Keratinocyte (primary cell): ENCODE measurements around the gene INTS1. TPM values are rescaled to one million over a fixed set of nuclear protein-coding genes. Genes with fewer than 3 reads are reported as not detected.

Experiments used
- DNase-seq: peaks from one replicate; pipeline ENCODE4 v3.0.0-alpha.2; 2011; ENCODE audit warnings: low read depth, missing footprints, low spot score
- FAIRE-seq: peaks from 2 replicates; lab custom pipeline; 2011; peaks lifted over from hg19 to GRCh38; lab: Jason Lieb, UNC
- H2AFZ ChIP-seq: 2 replicates; pipeline ENCODE4 v1.6.0; 2012; ENCODE audit warnings: low read length, control low read depth, inconsistent platforms; ENCODE audit not compliant: control insufficient read depth
- H3K27ac ChIP-seq: 2 replicates; pipeline ENCODE4 v1.5.1; 2011; ENCODE audit warnings: low read length; ENCODE audit not compliant: control insufficient read depth, insufficient read depth
- H3K27me3 ChIP-seq: 3 replicates; pipeline ENCODE4 v1.6.0; 2011; ENCODE audit warnings: low read length; ENCODE audit not compliant: control insufficient read depth, insufficient read depth; ENCODE audit errors: extremely low read depth
- H3K36me3 ChIP-seq, 2 experiments: 2 replicates in 1 of 2; 3 replicates in 1 of 2; pipeline ENCODE4 v1.5.1; 2011; ENCODE audit warnings: low read length in 2 of 2, mild to moderate bottlenecking in 1 of 2; ENCODE audit not compliant: control insufficient read depth in 2 of 2, insufficient read depth in 2 of 2; ENCODE audit errors: extremely low read depth in 1 of 2
- H3K4me1 ChIP-seq: 3 replicates; pipeline ENCODE4 v1.5.1; 2011; ENCODE audit warnings: low read length; ENCODE audit not compliant: control insufficient read depth, insufficient read depth; ENCODE audit errors: extremely low read depth
- H3K4me2 ChIP-seq: 3 replicates; pipeline ENCODE4 v1.6.0; 2011; ENCODE audit warnings: low read depth, low read length; ENCODE audit not compliant: control insufficient read depth, insufficient read depth; ENCODE audit errors: extremely low read depth
- H3K4me3 ChIP-seq, 3 experiments: fragments of 200-600 bp in 1 of 3; sonication (generic) in 1 of 3; 2 replicates in 2 of 3; 3 replicates in 1 of 3; pipeline ENCODE4 v1.5.1; 2011 to 2016; ENCODE audit warnings: low read length in 3 of 3, mild to moderate bottlenecking in 3 of 3, control low read depth in 2 of 3, inconsistent platforms in 1 of 3, low read depth in 1 of 3, mixed read lengths in 1 of 3, mixed run types in 1 of 3, moderate library complexity in 1 of 3; ENCODE audit not compliant: control insufficient read depth in 2 of 3, insufficient read depth in 2 of 3; ENCODE audit errors: extremely low read depth in 1 of 3
- H3K79me2 ChIP-seq: 2 replicates; pipeline ENCODE4 v1.6.0; 2012; ENCODE audit warnings: low read length; ENCODE audit not compliant: control insufficient read depth, insufficient read depth
- H3K9ac ChIP-seq: 3 replicates; pipeline ENCODE4 v1.6.0; 2011; ENCODE audit warnings: low read length; ENCODE audit not compliant: control insufficient read depth, insufficient read depth; ENCODE audit errors: extremely low read depth
- H3K9me1 ChIP-seq: 3 replicates; pipeline ENCODE4 v1.6.0; 2011; ENCODE audit warnings: low read length; ENCODE audit not compliant: control insufficient read depth, insufficient read depth; ENCODE audit errors: extremely low read depth
- H3K9me3 ChIP-seq: 2 replicates; pipeline ENCODE4 v1.5.1; 2012; ENCODE audit warnings: low read depth, low read length; ENCODE audit not compliant: control insufficient read depth
- H4K20me1 ChIP-seq: 3 replicates; pipeline ENCODE4 v1.6.0; 2011; ENCODE audit warnings: low read length; ENCODE audit not compliant: control insufficient read depth, insufficient read depth; ENCODE audit errors: extremely low read depth
- EZH2 ChIP-seq: IDR thresholded peaks from one replicate; pipeline ENCODE4 v1.6.1; 2012; ENCODE audit warnings: inconsistent platforms, mild to moderate bottlenecking, low read length, moderate library complexity
- dilution Hi-C: fragments of 300-500 bp; cut with MboI; formaldehyde crosslinking; loops from one replicate; pipeline ENCODE4 v1.7.0; 2020; ENCODE audit warnings: low sequenced_read_pairs; ENCODE audit not compliant: extremely low pct_ligation_motif_present
- polyA plus RNA-seq, 5 experiments: library from polyadenylated mRNA; depleted of rRNA in 3 of 5; stranded (reverse) in 3 of 5; stranded (forward) in 1 of 5; unstranded in 1 of 5; fragments of >200 nt; gene quantifications; 1 replicate in 1 of 5; 2 replicates in 3 of 5; 3 replicates in 1 of 5; pipeline versions ENCODE4 v1.2.1 to v1.2.3, GENCODE V29; 2011 to 2012; ENCODE audit warnings: missing spikeins in 2 of 5, low read depth in 1 of 5, low replicate concordance in 1 of 5
- TF ChIP-seq, protein P1 (sequence below), 3 experiments: IDR thresholded peaks in 1 of 3; conservative IDR thresholded peaks in 1 of 3; optimal IDR thresholded peaks in 1 of 3; 2 replicates in 2 of 3; 3 replicates in 1 of 3; pipeline versions ENCODE3 to v1.5.1; 2011; ENCODE audit warnings: low read length in 3 of 3, mild to moderate bottlenecking in 3 of 3, moderate library complexity in 2 of 3, control low read depth in 1 of 3, inconsistent platforms in 1 of 3; ENCODE audit not compliant: insufficient read depth in 2 of 3; ENCODE audit errors: extremely low read depth in 1 of 3

Gene INTS1
- polyA plus RNA-seq, 1 donor (not counting 4 experiments of a cell fraction or from before 2014, with no cell fraction given) = 10.6 TPM

DNA sequence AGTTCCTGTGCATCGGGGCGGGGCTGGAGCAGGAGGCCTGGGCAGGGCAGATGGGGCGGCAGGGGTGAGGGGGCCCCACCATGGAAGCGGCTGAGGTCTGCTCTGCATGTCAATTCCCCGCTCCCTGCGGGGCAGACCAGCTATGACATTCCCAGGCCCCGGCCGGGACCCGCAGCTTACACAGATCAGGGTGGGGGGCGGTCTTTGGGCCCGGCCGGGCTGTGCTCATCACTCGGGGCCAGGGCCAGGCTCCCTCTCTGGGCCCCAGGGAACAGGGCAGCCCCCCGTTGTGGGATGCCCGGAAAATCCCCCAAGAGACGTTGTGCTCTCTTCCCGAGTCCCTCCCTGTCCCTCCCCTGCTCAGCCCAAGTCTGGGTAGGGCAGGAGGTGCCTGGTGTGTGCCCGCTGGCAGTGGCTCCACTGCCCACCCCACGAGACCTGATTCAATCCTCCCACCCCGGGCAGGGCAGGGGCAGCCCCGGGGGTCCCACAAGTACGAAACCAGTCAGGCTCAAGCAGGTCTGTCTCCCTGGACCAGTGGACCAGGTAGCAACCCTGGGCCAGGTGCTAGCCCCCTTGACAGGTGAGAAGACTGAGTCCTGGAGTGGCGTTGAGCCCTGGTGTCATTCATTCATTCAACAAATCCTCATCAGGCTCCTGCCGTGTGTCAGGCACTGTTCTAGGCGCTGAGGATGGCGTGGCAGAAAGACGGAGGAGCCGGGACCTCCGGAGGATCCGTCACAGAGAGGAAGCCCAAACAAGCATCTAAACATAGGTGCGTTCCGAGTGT lies 73.9 kb downstream of the INTS1 start:
- H3K27me3 ChIP-seq = peaks cover 10% of the 10 kb centered on the region
- no peak overlapping the region for H2AFZ ChIP-seq
- peaks cover under 1 to 1% of the 10 kb centered on the region in 2 experiments for H3K36me3 ChIP-seq
- H3K4me3 ChIP-seq = no peak overlapping the region
- H3K4me2 ChIP-seq = no peak overlapping the region
- no peaks in the 10 kb centered on the region for H3K9me3 ChIP-seq
- H3K4me1 ChIP-seq = no peaks in the 10 kb centered on the region
- no peak overlapping the region for H3K27ac ChIP-seq
- H3K9me1 ChIP-seq = no peaks in the 10 kb centered on the region
- dilution Hi-C loops = no loop called here
- H4K20me1 ChIP-seq = peaks cover 4% of the 10 kb centered on the region
- H3K9ac ChIP-seq = no peak overlapping the region
- TF ChIP-seq, protein P1, sequence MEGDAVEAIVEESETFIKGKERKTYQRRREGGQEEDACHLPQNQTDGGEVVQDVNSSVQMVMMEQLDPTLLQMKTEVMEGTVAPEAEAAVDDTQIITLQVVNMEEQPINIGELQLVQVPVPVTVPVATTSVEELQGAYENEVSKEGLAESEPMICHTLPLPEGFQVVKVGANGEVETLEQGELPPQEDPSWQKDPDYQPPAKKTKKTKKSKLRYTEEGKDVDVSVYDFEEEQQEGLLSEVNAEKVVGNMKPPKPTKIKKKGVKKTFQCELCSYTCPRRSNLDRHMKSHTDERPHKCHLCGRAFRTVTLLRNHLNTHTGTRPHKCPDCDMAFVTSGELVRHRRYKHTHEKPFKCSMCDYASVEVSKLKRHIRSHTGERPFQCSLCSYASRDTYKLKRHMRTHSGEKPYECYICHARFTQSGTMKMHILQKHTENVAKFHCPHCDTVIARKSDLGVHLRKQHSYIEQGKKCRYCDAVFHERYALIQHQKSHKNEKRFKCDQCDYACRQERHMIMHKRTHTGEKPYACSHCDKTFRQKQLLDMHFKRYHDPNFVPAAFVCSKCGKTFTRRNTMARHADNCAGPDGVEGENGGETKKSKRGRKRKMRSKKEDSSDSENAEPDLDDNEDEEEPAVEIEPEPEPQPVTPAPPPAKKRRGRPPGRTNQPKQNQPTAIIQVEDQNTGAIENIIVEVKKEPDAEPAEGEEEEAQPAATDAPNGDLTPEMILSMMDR (optimal IDR thresholded peaks at IDR 0.05 in 1 of 3, IDR thresholded peaks at IDR 0.05 in 1 of 3, conservative IDR thresholded peaks at IDR 0.05 in 1 of 3; ENCODE audit: extremely low read depth in 1 of 3, insufficient read depth in 2 of 3, low read length in 3 of 3) = no peak
- TF ChIP-seq EZH2 = no peak
- no peaks in the 10 kb centered on the region for H3K79me2 ChIP-seq
- no peak for DNase-seq
- FAIRE-seq = no peak

DNA sequence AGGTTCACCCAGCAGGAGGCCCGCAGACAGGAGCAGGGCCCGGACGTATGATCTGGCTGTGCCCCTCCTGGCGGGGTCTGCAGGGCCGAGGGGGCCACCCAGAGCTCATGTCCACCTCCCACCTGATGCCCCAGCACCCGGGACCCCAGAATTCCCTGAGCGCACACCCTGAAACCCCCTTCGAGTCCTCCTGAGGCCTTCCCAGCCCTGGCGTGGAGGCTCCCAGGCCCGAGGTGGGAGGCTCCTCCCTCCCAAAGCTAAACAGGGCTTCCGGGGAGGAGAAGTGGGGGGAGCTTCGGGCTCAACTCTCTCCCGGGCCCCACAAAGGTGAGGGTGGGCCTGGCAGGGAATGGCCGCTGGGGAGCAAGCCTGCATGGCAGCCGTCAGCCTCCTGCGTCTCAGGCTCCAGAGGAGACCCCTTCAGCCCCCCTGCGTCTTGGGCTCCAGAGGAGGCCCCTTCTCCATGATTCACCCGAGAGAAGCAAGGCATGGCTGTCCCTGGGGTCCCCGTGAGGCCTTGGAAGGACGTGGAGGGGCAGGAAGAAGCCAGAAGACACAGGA lies 75.2 kb downstream of the INTS1 start:
- Histone ChIP-seq H4K20me1 (peaks cover 4% of the 10 kb centered on the region), H3K4me3 (no peak overlapping the region), H3K27me3 (peaks cover 17% of the 10 kb centered on the region), H3K9ac (no peak overlapping the region), H3K27ac (no peak overlapping the region), H2AFZ (no peak overlapping the region), H3K9me1 (no peaks in the 10 kb centered on the region), H3K4me2 (no peak overlapping the region), H3K79me2 (no peaks in the 10 kb centered on the region), H3K4me1 (no peaks in the 10 kb centered on the region), H3K36me3 (no peaks in the 10 kb centered on the region), H3K9me3 (no peaks in the 10 kb centered on the region)
- DNase-seq = no peak
- no peak for FAIRE-seq
- TF ChIP-seq, protein P1 (optimal IDR thresholded peaks at IDR 0.05 in 1 of 3, IDR thresholded peaks at IDR 0.05 in 1 of 3, conservative IDR thresholded peaks at IDR 0.05 in 1 of 3; ENCODE audit: extremely low read depth in 1 of 3, insufficient read depth in 2 of 3, low read length in 3 of 3) = no peak
- TF ChIP-seq EZH2 = no peak
- dilution Hi-C loops = no loop called here
